Measurements from ENCODE around the gene RBM19.

DNA sequence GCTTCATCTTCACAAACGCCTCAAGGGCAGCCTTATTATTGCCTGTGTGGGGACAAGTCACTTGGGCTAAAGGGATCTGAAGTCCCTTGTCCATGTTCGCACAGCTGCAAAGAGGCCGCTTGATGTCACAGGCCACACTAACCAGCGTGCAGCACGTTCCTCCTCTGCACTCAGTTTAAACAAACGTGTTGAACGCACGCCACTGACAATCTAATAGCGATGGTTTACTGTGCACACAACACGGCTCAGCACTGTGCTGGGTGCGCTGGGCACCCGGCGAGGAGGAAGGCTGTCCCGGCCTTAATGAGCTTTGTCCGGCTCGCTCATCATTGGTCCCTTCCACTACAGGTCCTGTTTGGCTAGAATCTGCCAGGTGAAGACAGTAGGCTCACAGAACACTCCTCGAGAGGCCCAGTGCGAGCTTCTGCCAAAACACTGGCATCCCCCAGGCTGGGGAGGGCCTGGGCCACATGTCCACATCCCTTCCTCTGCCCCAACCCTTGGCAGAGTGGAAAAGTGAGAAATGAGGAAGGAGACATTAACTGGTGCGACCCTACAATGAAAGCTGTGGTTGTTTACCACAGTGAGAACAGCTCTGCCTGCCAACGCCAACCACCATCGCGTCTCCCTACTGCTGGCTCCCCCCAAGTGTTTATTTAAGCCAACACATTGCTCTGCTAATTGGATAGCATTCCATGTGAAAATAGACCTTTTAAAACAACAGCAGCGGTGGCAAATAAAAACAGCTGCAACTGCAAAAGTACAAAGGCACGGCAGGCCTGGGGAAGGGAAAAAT, 113.2 kb downstream of the RBM19 start:
- TF ChIP-seq, protein P1, sequence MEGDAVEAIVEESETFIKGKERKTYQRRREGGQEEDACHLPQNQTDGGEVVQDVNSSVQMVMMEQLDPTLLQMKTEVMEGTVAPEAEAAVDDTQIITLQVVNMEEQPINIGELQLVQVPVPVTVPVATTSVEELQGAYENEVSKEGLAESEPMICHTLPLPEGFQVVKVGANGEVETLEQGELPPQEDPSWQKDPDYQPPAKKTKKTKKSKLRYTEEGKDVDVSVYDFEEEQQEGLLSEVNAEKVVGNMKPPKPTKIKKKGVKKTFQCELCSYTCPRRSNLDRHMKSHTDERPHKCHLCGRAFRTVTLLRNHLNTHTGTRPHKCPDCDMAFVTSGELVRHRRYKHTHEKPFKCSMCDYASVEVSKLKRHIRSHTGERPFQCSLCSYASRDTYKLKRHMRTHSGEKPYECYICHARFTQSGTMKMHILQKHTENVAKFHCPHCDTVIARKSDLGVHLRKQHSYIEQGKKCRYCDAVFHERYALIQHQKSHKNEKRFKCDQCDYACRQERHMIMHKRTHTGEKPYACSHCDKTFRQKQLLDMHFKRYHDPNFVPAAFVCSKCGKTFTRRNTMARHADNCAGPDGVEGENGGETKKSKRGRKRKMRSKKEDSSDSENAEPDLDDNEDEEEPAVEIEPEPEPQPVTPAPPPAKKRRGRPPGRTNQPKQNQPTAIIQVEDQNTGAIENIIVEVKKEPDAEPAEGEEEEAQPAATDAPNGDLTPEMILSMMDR (conservative IDR thresholded peaks at IDR 0.05; ENCODE audit: low read depth, low read length): no peak
- TF ChIP-seq EZH2 (IDR thresholded peaks at IDR 0.05; ENCODE audit: low read length, unreplicated experiment) (no peak), EZH2phosphoT487 (IDR thresholded peaks at IDR 0.05; ENCODE audit: borderline replicate concordance, low read length) (no peak)

Measured in PC-3 (cell line).